ENCODE results near the gene AUTS2. TPM values are rescaled to one million over a fixed set of nuclear protein-coding genes. Genes with fewer than 3 reads are reported as not detected.

The AUTS2 gene
- total and polyA plus RNA-seq, 4 experiments from 2014 or later, result 3.4 to 35.2 (median 25.5) TPM

DNA sequence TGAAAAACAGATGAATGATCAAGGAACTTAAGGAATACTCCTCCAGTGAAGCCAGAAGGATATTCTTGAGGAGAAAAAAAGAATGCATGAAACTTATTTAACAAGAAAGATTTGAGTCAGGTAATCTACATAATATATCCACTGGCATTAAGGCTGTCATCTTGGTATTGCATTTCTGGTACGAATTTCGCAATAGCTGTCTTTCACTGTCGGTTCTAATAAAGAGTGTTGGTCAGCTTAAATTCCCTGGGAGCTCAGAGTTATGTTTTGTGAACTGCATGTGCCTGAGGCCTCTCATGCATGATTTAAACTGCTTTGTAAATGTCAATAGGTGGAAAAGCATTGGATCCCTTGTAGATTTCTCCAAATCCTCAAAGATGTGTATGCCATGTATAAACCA lies 968.4 kb downstream of the AUTS2 start:
- ChIA-PET POLR2A (ENCODE audit: partially characterized antibody) (no interaction called here), CTCF (ENCODE audit: partially characterized antibody) (no interaction called here)
- H3K27me3 ChIP-seq (ENCODE audit: insufficient read depth, low read length), result no peaks in the 10 kb centered on the region
- no peak for DNase-seq
- H3K4me1 ChIP-seq (ENCODE audit: insufficient read depth, low read length), result no peaks in the 10 kb centered on the region
- H3K4me3 ChIP-seq (ENCODE audit: low read length in 2 of 2), result no peak overlapping the region
- intact Hi-C loops (cut with micrococcal nuclease), result no loop called here
- Mint-ChIP-seq H3K4me1 (peaks cover 0 to 3% (median 0%) of the 10 kb centered on the region in 4 donors), H3K27ac (no peak overlapping the region), H3K9me3 (peaks cover 0 to 3% (median 0%) of the 10 kb centered on the region in 8 donors), H3K36me3 (no peaks in the 10 kb centered on the region), H3K4me3 (no peak overlapping the region), H3K27me3 (no peaks in the 10 kb centered on the region)
- H3K36me3 ChIP-seq (ENCODE audit: insufficient read depth, low read length), result no peaks in the 10 kb centered on the region
- H3K27ac ChIP-seq (ENCODE audit: low read depth, low read length), result no peak overlapping the region
- H3K9me3 ChIP-seq (ENCODE audit: control insufficient read depth in 1 of 2, low read length in 2 of 2), result no peaks in the 10 kb centered on the region

DNA sequence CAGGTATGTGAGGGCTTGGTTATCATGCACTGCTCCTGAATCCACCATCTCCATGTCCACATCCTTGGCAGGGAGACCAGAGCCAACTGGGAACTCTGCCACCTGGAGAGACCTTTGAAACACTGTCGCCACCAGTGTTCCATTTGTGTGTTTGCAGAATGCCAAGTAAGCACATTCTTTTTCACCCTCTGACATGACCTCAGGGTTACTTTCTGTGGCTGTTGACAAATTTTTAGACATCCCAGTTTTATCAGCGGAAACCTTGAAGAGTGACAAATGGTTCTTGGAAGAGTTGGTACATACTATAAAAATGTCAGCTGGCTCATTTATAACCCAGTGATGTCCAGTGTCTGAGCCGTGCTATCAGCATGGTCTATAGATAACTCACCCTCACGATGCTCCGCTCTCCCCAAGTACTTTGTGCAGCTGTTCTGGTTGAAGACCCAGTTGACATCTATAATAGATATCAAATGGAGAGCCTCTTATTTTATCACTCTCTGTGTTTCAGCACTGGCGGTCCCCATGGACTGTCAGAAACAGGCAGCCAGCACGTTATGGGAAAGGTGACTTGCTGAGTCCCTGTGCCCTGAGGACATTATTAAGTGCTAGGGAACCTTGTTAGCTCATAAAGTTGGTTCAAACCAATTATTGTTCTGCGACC lies 970.5 kb downstream of the AUTS2 start:
- POLR2A ChIA-PET (ENCODE audit: partially characterized antibody), result no interaction called here
- Histone ChIP-seq H3K36me3 (ENCODE audit: insufficient read depth, low read length) (no peaks in the 10 kb centered on the region), H3K27me3 (ENCODE audit: insufficient read depth, low read length) (no peaks in the 10 kb centered on the region), H3K9me3 (ENCODE audit: control insufficient read depth in 1 of 2, low read length in 2 of 2) (no peaks in the 10 kb centered on the region), H3K4me1 (ENCODE audit: insufficient read depth, low read length) (no peaks in the 10 kb centered on the region), H3K4me3 (ENCODE audit: low read length in 2 of 2) (no peak overlapping the region), H3K27ac (ENCODE audit: low read depth, low read length) (no peak overlapping the region)
- Mint-ChIP-seq H3K4me3 (no peak overlapping the region), H3K27ac (no peak overlapping the region), H3K4me1 (peaks cover 0 to 3% (median 0%) of the 10 kb centered on the region in 4 donors), H3K36me3 (no peaks in the 10 kb centered on the region), H3K9me3 (peaks cover 0 to 3% (median 0%) of the 10 kb centered on the region in 8 donors), H3K27me3 (no peaks in the 10 kb centered on the region)
- CTCF ChIA-PET (ENCODE audit: partially characterized antibody), result no interaction called here
- intact Hi-C loops (cut with micrococcal nuclease), result no loop called here
- DNase-seq, result no peak

DNA sequence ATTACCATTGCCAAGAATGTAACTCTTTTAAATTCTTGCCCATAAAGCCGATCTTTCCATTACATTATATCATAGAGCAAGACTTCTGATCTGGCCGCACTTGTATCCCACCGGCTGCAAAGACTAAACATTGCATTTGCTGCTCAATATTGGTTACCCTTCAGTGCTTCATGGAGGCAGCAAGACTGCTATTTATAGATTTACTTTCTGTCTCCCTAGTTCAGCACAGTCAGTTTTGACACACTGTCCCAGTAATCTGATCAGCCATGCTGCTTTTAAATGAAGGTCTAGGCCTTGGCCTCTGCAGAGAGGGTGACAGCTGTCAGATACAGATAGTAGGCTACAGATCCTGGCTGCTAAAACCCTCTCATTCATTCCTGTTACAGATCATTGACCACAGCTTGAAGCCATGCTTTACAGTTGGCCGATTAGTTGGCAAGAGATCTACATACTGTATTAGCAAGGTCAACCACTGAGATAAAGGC lies 971.1 kb downstream of the AUTS2 start:
- intact Hi-C loops (cut with micrococcal nuclease), result no loop called here
- H3K36me3 Mint-ChIP-seq, result no peaks in the 10 kb centered on the region
- H3K36me3 ChIP-seq (ENCODE audit: insufficient read depth, low read length), result no peaks in the 10 kb centered on the region
- ChIA-PET CTCF (ENCODE audit: partially characterized antibody) (no interaction called here), POLR2A (ENCODE audit: partially characterized antibody) (no interaction called here)
- no peak overlapping the region for H3K4me3 ChIP-seq (ENCODE audit: low read length in 2 of 2)
- peaks cover 0 to 3% (median 0%) of the 10 kb centered on the region in 8 donors for H3K9me3 Mint-ChIP-seq
- H3K27me3 ChIP-seq (ENCODE audit: insufficient read depth, low read length), result no peaks in the 10 kb centered on the region
- peaks cover 0 to 3% (median 0%) of the 10 kb centered on the region in 4 donors for H3K4me1 Mint-ChIP-seq
- no peaks in the 10 kb centered on the region for H3K4me1 ChIP-seq (ENCODE audit: insufficient read depth, low read length)
- H3K27me3 Mint-ChIP-seq, result no peaks in the 10 kb centered on the region
- no peak overlapping the region for H3K27ac Mint-ChIP-seq
- no peaks in the 10 kb centered on the region for H3K9me3 ChIP-seq (ENCODE audit: control insufficient read depth in 1 of 2, low read length in 2 of 2)
- H3K4me3 Mint-ChIP-seq, result no peak overlapping the region
- DNase-seq, result no peak
- H3K27ac ChIP-seq (ENCODE audit: low read depth, low read length), result no peak overlapping the region

DNA sequence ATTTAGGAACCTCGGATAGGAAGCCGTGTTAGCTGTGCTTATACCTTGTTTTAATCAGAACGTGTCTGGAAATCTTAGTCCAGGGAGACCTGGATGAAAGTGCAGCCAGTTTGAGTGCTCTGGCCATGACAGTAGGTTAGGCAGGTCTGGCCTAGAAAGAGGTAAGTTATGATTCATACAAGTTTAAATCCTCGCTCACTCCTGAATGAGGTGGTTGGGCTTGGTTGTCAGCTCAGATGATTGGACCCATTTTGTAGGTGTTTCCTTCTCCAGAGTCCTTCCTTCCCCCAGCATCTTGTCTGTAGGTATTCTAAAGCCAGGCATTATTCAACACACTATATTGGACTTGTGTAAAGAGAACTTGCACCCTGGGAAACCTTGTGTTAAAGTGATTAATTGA lies 971.8 kb downstream of the AUTS2 start:
- intact Hi-C loops (cut with micrococcal nuclease), result no loop called here
- H3K27ac ChIP-seq (ENCODE audit: low read depth, low read length), result no peak overlapping the region
- no peak for DNase-seq
- no peaks in the 10 kb centered on the region for H3K36me3 Mint-ChIP-seq
- no peaks in the 10 kb centered on the region for H3K27me3 ChIP-seq (ENCODE audit: insufficient read depth, low read length)
- no peak overlapping the region for H3K4me3 Mint-ChIP-seq
- no peak overlapping the region for H3K27ac Mint-ChIP-seq
- no peaks in the 10 kb centered on the region for H3K9me3 ChIP-seq (ENCODE audit: control insufficient read depth in 1 of 2, low read length in 2 of 2)
- no peaks in the 10 kb centered on the region for H3K4me1 ChIP-seq (ENCODE audit: insufficient read depth, low read length)
- no peak overlapping the region for H3K4me3 ChIP-seq (ENCODE audit: low read length in 2 of 2)
- peaks cover 0 to 3% (median 0%) of the 10 kb centered on the region in 4 donors for H3K4me1 Mint-ChIP-seq
- ChIA-PET CTCF (ENCODE audit: partially characterized antibody) (no interaction called here), POLR2A (ENCODE audit: partially characterized antibody) (no interaction called here)
- H3K27me3 Mint-ChIP-seq, result no peaks in the 10 kb centered on the region
- no peaks in the 10 kb centered on the region for H3K36me3 ChIP-seq (ENCODE audit: insufficient read depth, low read length)
- peaks cover 0 to 3% (median 0%) of the 10 kb centered on the region in 8 donors for H3K9me3 Mint-ChIP-seq

DNA sequence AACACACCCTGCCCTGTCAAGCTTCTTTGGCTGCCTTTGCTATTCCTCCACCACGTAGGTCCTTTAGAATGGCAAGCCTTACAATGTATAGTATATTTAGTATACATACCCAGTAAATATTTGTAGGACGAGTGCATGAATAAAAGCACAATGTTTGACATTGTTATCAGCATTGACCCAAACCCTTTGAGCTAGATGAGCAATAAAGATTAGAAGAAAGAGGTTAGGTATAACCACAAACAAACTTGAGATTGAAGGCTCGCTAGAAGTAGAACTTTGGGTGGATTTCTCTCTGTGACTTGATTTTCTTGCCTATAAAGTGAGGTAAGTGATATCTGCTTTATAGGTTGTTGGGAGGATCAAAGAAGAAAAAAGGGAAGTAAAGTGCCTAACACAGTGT lies 972.7 kb downstream of the AUTS2 start:
- Mint-ChIP-seq H3K27ac (no peak overlapping the region), H3K27me3 (no peaks in the 10 kb centered on the region), H3K4me1 (peaks cover 0 to 3% (median 0%) of the 10 kb centered on the region in 4 donors), H3K36me3 (no peaks in the 10 kb centered on the region), H3K9me3 (peaks cover 0 to 3% (median 0%) of the 10 kb centered on the region in 8 donors), H3K4me3 (no peak overlapping the region)
- no peak overlapping the region for H3K4me3 ChIP-seq (ENCODE audit: low read length in 2 of 2)
- intact Hi-C loops (cut with micrococcal nuclease), result no loop called here
- no peaks in the 10 kb centered on the region for H3K4me1 ChIP-seq (ENCODE audit: insufficient read depth, low read length)
- no peak overlapping the region for H3K27ac ChIP-seq (ENCODE audit: low read depth, low read length)
- H3K27me3 ChIP-seq (ENCODE audit: insufficient read depth, low read length), result no peaks in the 10 kb centered on the region
- H3K9me3 ChIP-seq (ENCODE audit: control insufficient read depth in 1 of 2, low read length in 2 of 2), result no peaks in the 10 kb centered on the region
- no peak for DNase-seq
- POLR2A ChIA-PET (ENCODE audit: partially characterized antibody), result no interaction called here
- CTCF ChIA-PET (ENCODE audit: partially characterized antibody), result no interaction called here
- no peaks in the 10 kb centered on the region for H3K36me3 ChIP-seq (ENCODE audit: insufficient read depth, low read length)

DNA sequence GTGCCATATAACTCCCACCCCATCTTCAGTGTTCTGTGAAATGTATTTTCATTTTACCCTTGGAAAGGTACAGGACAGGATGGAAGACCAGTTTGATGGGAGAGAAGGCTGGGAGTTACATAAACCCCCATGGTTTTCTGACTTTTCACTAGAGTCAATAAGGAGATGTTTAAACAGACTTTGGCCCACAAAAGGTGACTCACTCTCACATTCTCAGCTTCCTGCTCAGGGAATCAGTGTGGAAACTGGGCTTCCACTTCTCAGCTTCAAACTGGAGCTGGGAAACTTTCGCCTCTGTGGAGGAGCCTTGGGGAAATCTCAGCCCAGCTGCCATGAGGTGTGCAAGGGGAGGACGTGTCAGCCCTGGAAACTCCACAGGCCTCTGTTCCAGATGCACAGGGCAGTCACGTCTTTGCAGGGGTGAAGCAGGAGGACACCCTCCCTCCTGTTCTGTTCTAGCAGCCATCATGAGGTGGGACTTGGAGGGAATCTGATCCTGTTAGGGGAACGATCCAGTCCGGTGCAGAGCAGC lies 973.2 kb downstream of the AUTS2 start:
- CTCF ChIA-PET (ENCODE audit: partially characterized antibody), result no interaction called here
- no peak for DNase-seq
- H3K4me3 Mint-ChIP-seq, result no peak overlapping the region
- Histone ChIP-seq H3K4me1 (ENCODE audit: insufficient read depth, low read length) (no peaks in the 10 kb centered on the region), H3K36me3 (ENCODE audit: insufficient read depth, low read length) (no peaks in the 10 kb centered on the region), H3K9me3 (ENCODE audit: control insufficient read depth in 1 of 2, low read length in 2 of 2) (no peaks in the 10 kb centered on the region), H3K4me3 (ENCODE audit: low read length in 2 of 2) (no peak overlapping the region), H3K27me3 (ENCODE audit: insufficient read depth, low read length) (no peaks in the 10 kb centered on the region), H3K27ac (ENCODE audit: low read depth, low read length) (no peak overlapping the region)
- H3K36me3 Mint-ChIP-seq, result no peaks in the 10 kb centered on the region
- intact Hi-C loops (cut with micrococcal nuclease), result no loop called here
- peaks cover 0 to 3% (median 0%) of the 10 kb centered on the region in 4 donors for H3K4me1 Mint-ChIP-seq
- H3K9me3 Mint-ChIP-seq, result peaks cover 0 to 3% (median 0%) of the 10 kb centered on the region in 8 donors
- POLR2A ChIA-PET (ENCODE audit: partially characterized antibody), result no interaction called here
- no peak overlapping the region for H3K27ac Mint-ChIP-seq
- H3K27me3 Mint-ChIP-seq, result no peaks in the 10 kb centered on the region

DNA sequence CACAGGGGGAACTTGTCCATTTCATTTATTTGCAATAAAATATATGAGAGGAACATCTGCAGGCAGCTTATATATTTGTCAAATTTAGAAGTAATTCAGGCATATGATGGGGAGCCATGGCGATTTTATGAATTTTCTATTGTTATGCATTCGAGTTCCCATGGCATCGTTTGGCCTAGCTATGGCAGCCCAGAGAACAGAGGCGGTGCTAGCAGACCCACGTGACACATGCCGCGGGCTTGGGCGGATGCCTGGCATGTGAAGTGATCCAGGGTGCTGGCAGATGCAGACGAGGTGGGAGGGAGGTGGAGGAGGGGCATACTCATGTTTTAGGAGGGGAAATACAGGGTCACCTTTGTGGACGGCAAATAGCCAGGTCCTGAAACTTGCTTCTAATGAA lies 973.7 kb downstream of the AUTS2 start:
- Histone ChIP-seq H3K36me3 (ENCODE audit: insufficient read depth, low read length) (no peaks in the 10 kb centered on the region), H3K4me3 (ENCODE audit: low read length in 2 of 2) (no peak overlapping the region), H3K4me1 (ENCODE audit: insufficient read depth, low read length) (no peaks in the 10 kb centered on the region), H3K27me3 (ENCODE audit: insufficient read depth, low read length) (no peaks in the 10 kb centered on the region), H3K27ac (ENCODE audit: low read depth, low read length) (no peak overlapping the region), H3K9me3 (ENCODE audit: control insufficient read depth in 1 of 2, low read length in 2 of 2) (no peaks in the 10 kb centered on the region)
- Mint-ChIP-seq H3K27me3 (no peaks in the 10 kb centered on the region), H3K9me3 (peaks cover 0 to 3% (median 0%) of the 10 kb centered on the region in 8 donors), H3K4me3 (no peak overlapping the region), H3K27ac (no peak overlapping the region), H3K4me1 (peaks cover 0 to 3% (median 0%) of the 10 kb centered on the region in 4 donors), H3K36me3 (no peaks in the 10 kb centered on the region)
- no peak for DNase-seq
- CTCF ChIA-PET (ENCODE audit: partially characterized antibody), result no interaction called here
- intact Hi-C loops (cut with micrococcal nuclease), result no loop called here
- POLR2A ChIA-PET (ENCODE audit: partially characterized antibody), result no interaction called here

Data from CD4-positive, alpha-beta memory T cell (primary cell).